ENCODE results near the gene G2E3. TPM values are rescaled to one million over a fixed set of nuclear protein-coding genes. Genes with fewer than 3 reads are reported as not detected.

G2E3 gene
- total and polyA plus RNA-seq, 8 donors, result 16.8 to 39.4 (median 32.4) TPM

DNA sequence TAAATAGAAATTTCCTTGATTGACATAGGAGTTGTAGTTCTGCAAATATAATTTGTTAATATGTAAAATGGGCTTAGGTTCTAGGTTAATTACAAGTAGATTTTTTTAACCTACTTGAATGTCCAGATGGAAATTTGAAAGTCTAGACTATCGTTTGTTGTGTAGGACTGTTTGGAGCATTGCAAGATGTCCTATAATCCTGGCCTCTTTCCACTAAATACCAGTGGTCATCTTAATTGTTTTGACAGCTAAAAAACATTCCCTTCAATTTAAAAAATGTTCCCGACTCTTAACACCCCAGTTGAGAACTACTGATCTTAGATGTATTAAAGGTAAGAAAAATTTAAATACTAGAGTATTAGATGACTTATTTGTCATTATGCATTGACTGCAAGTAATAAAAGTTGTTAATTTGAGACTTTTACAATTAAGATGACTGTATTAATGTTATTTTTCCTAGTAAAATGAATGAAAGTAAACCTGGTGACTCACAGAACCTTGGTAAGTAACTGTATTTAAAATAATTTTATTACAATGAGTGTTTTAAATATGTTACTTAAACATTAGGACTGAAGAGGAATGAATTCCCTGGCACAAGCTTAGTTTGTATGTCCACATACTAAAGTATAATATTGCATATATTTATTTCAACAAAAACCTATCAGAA is 21.8 kb downstream of the G2E3 start:
- Histone ChIP-seq H3K4me1 (no peaks in the 10 kb centered on the region), H3K36me3 (peaks cover 0 to 5% of the 10 kb centered on the region in 2 donors), H3K27me3 (no peaks in the 10 kb centered on the region), H3K4me3 (no peak overlapping the region), H3K9me3 (peaks cover 0 to 2% of the 10 kb centered on the region in 2 donors), H3K27ac (no peak overlapping the region)
- TF ChIP-seq, protein P1, sequence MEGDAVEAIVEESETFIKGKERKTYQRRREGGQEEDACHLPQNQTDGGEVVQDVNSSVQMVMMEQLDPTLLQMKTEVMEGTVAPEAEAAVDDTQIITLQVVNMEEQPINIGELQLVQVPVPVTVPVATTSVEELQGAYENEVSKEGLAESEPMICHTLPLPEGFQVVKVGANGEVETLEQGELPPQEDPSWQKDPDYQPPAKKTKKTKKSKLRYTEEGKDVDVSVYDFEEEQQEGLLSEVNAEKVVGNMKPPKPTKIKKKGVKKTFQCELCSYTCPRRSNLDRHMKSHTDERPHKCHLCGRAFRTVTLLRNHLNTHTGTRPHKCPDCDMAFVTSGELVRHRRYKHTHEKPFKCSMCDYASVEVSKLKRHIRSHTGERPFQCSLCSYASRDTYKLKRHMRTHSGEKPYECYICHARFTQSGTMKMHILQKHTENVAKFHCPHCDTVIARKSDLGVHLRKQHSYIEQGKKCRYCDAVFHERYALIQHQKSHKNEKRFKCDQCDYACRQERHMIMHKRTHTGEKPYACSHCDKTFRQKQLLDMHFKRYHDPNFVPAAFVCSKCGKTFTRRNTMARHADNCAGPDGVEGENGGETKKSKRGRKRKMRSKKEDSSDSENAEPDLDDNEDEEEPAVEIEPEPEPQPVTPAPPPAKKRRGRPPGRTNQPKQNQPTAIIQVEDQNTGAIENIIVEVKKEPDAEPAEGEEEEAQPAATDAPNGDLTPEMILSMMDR (IDR thresholded peaks at IDR 0.05), result no peak
- ATAC-seq (no peak), DNase-seq (no peak)
- intact Hi-C loops (cut with DNase I), result no loop called here

DNA sequence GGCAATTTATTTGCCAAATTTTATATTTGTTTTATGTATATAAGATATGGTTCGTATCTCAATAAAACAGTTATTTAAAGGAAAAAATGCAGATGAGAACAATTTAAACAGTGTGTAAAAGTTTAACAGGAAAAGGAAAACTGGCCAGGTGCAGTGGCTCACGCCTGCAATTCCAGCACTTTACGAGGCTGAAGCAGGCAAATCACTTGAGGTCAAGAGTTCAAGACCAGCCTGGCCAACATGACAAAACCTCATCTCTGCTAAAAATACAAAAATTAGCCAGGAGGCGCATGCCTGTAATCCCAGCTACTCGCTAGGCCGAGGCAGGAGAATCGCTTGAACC is 22.3 kb downstream of the G2E3 start:
- no peak for DNase-seq
- H3K27ac ChIP-seq, result no peak overlapping the region
- H3K4me3 ChIP-seq, result no peak overlapping the region
- peaks cover 0 to 2% of the 10 kb centered on the region in 2 donors for H3K9me3 ChIP-seq
- TF ChIP-seq, protein P1 (IDR thresholded peaks at IDR 0.05), result no peak
- intact Hi-C loops (cut with DNase I), result no loop called here
- no peaks in the 10 kb centered on the region for H3K4me1 ChIP-seq
- ATAC-seq, result no peak
- no peaks in the 10 kb centered on the region for H3K27me3 ChIP-seq
- H3K36me3 ChIP-seq, result peaks cover 0 to 7% of the 10 kb centered on the region in 2 donors

DNA sequence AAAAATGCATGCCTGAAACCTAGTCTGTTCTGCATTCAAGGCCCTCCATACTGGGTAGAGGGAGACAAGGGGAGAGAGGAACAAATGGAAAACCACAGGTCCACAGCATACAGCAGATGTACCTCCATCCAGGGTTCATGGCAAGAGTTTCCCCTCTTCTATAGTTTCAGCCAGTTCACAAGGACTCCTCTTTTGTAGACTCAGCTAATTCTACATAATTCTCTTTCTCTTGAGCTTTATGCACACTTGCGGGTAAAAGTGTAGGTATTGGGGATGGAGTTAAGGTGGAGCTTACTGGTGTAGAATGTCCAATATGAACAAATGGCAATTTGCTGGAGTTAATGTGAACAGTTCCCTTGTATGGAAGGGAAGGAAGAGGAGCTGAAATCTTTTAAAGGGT is 23.4 kb downstream of the G2E3 start:
- no peaks in the 10 kb centered on the region for H3K27me3 ChIP-seq
- no peak for DNase-seq
- no peaks in the 10 kb centered on the region for H3K4me1 ChIP-seq
- no peak overlapping the region for H3K27ac ChIP-seq
- peaks cover 0 to 2% of the 10 kb centered on the region in 2 donors for H3K9me3 ChIP-seq
- intact Hi-C loops (cut with DNase I), result no loop called here
- TF ChIP-seq, protein P1 (IDR thresholded peaks at IDR 0.05), result no peak
- ATAC-seq, result no peak
- H3K36me3 ChIP-seq, result peaks cover 0 to 12% of the 10 kb centered on the region in 2 donors
- no peak overlapping the region for H3K4me3 ChIP-seq

DNA sequence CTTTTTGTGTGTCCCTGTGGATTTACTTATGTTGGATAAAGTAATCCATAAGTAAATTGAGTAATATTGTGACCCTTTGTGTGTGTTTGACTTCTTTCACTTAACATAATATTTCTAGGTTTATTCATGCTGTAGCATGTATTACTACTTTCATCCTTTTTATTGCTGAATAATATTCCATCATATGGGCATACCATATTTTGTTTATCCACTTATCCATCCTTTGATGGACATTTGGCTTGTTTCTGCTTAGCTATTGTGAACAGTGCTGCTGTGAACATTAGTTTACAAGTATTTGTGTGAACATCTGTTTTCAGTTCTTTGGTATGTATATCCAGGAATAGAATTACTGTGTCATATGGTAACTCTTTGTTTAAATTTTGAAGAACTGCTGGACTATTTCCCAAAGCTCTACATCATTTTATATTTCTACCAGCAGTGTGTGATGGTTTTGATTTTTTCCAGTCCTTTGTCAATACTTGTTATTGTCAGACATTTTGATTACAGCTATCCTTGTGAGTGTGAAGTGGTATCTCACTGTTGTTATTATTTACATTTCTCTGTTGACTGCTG is 25.2 kb downstream of the G2E3 start:
- intact Hi-C loops (cut with DNase I), result no loop called here
- no peak overlapping the region for H3K27ac ChIP-seq
- H3K27me3 ChIP-seq, result no peaks in the 10 kb centered on the region
- TF ChIP-seq, protein P1 (IDR thresholded peaks at IDR 0.05), result no peak
- peaks cover 0 to 18% of the 10 kb centered on the region in 2 donors for H3K36me3 ChIP-seq
- no peaks in the 10 kb centered on the region for H3K4me1 ChIP-seq
- ATAC-seq (no peak), DNase-seq (no peak)
- peaks cover 0 to 2% of the 10 kb centered on the region in 2 donors for H3K9me3 ChIP-seq
- no peak overlapping the region for H3K4me3 ChIP-seq

DNA sequence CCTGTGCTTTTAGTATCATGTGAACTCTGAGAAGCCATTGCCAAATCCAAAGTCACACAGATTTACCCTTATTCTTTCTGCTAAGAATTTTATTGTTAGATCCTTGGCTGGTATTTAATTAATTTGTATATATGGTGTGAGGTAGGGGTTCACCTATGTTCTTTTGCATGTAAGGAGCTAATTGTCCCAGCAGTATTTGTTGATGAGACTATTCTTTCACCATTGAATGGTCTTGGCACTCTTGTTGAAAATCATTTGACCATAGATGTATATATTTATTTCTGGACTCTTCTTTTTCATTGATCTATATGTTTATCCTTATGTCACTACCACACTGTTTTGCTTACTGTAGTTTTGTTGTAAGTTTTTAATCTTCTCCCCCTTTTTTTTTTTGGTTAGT is 26.2 kb downstream of the G2E3 start:
- H3K4me3 ChIP-seq, result no peak overlapping the region
- H3K27ac ChIP-seq, result no peak overlapping the region
- no peaks in the 10 kb centered on the region for H3K27me3 ChIP-seq
- no peaks in the 10 kb centered on the region for H3K4me1 ChIP-seq
- intact Hi-C loops (cut with DNase I), result no loop called here
- DNase-seq (no peak), ATAC-seq (no peak)
- H3K9me3 ChIP-seq, result peaks cover 0 to 2% of the 10 kb centered on the region in 2 donors
- TF ChIP-seq, protein P1 (IDR thresholded peaks at IDR 0.05), result no peak
- H3K36me3 ChIP-seq, result peaks cover 0 to 28% of the 10 kb centered on the region in 2 donors
